GM12872 (cell line): ENCODE data around the gene CACNA1A.

ENCODE experiments used
- CTCF ChIP-seq: IDR thresholded peaks from 3 replicates; pipeline ENCODE4 v1.5.1; 2011; ENCODE audit warnings: low read depth, mild to moderate bottlenecking, low read length, moderate library complexity; ENCODE audit not compliant: insufficient read depth

Gene CACNA1A

GRCh38 chr19:13337181-13337580, 169.1 kb downstream of the CACNA1A start:
- no peak for TF ChIP-seq CTCF

GRCh38 chr19:13334801-13335481, 171.3 kb downstream of the CACNA1A start:
- no peak; the same call in 2 of the 3 replicates for TF ChIP-seq CTCF

GRCh38 chr19:13330285-13330684, 176.0 kb downstream of the CACNA1A start:
- no peak for TF ChIP-seq CTCF

GRCh38 chr19:13329766-13330165, 176.5 kb downstream of the CACNA1A start:
- TF ChIP-seq CTCF: no peak

- no peak for TF ChIP-seq CTCF
These were observed 178.0 kb downstream of the CACNA1A start for GRCh38 chr19:13328241-13328640.

GRCh38 chr19:13319526-13319925, 186.8 kb downstream of the CACNA1A start:
- TF ChIP-seq CTCF: no peak

- no peak for TF ChIP-seq CTCF
These were observed 188.1 kb downstream of the CACNA1A start for GRCh38 chr19:13318190-13318589.
